HG03442 (cell line): Measurements from ENCODE around the gene PNMA1.

Source experiments
- ATAC-seq: cut with Tn5 transposase; IDR thresholded peaks from one replicate; pipeline ENCODE4 v1.9.1; 2021; ENCODE audit warnings: mild to moderate bottlenecking, moderate library complexity; ENCODE audit not compliant: unreplicated experiment

PNMA1 gene

GRCh38 chr14:73739174-73739898 lies 25.2 kb upstream of the PNMA1 start:
- no peak for ATAC-seq

GRCh38 chr14:73738518-73739173 lies 24.5 kb upstream of the PNMA1 start:
- no peak for ATAC-seq

GRCh38 chr14:73736842-73737241 lies 22.7 kb upstream of the PNMA1 start:
- ATAC-seq: no peak

GRCh38 chr14:73732006-73732405 lies 17.8 kb upstream of the PNMA1 start:
- ATAC-seq: no peak

- ATAC-seq: no peak
Measured at GRCh38 chr14:73731111-73731510, 16.9 kb upstream of the PNMA1 start.

GRCh38 chr14:73729556-73730265 lies 15.5 kb upstream of the PNMA1 start:
- ATAC-seq: no peak

GRCh38 chr14:73728717-73729330 lies 14.6 kb upstream of the PNMA1 start:
- no peak for ATAC-seq

GRCh38 chr14:73727166-73727565 lies 13.0 kb upstream of the PNMA1 start:
- ATAC-seq: no peak

GRCh38 chr14:73726025-73726961 lies 12.1 kb upstream of the PNMA1 start:
- no peak for ATAC-seq

- no peak for ATAC-seq
Measured at GRCh38 chr14:73725116-73726024, 11.2 kb upstream of the PNMA1 start.

GRCh38 chr14:73724696-73725095 lies 10.5 kb upstream of the PNMA1 start:
- ATAC-seq: no peak

- no peak for ATAC-seq
Measured at GRCh38 chr14:73723797-73724661, 9.8 kb upstream of the PNMA1 start.

- no peak for ATAC-seq
Measured at GRCh38 chr14:73723406-73723796, 9.2 kb upstream of the PNMA1 start.

GRCh38 chr14:73722581-73722980 lies 8.4 kb upstream of the PNMA1 start:
- no peak for ATAC-seq

- ATAC-seq: no peak
Measured at GRCh38 chr14:73721101-73721821, 7.1 kb upstream of the PNMA1 start.

GRCh38 chr14:73720636-73721035 lies 6.5 kb upstream of the PNMA1 start:
- ATAC-seq: no peak

- ATAC-seq: no peak
Measured at GRCh38 chr14:73719791-73720190, 5.6 kb upstream of the PNMA1 start.

- no peak for ATAC-seq
Measured at GRCh38 chr14:73719361-73719760, 5.2 kb upstream of the PNMA1 start.
